ENCODE data around the gene LTK. TPM values are rescaled to one million over a fixed set of nuclear protein-coding genes. Genes with fewer than 3 reads are reported as not detected.
"Not testable (repeated sequence)": the region's sequence is repeated elsewhere in the genome, so short reads cannot be mapped to it uniquely, and the experiment has no call there.

LTK gene
- total RNA-seq, 1 experiment from 2014 or later, result 0.07 TPM

DNA sequence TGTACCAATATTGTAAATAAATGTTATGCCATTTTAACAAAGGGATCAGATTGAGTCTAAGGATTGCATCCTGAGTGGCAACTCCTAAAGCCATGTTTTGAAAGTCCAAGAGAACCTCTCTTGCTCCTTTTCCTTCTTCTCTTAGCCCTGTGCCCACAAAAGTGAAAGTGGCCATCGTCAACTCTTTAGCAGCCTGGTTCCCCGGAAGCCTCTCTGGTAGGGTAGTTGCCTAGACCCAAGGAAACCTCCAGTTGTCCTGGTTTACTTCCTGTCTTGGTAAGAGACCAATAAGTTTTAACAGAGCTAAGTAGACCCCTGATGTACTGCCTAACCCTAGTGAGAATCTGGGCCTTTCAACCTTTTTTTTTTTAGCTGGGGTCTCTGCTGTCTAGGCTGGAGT, 30.1 kb downstream of the LTK start:
- Histone ChIP-seq H3K4me3 (ENCODE audit: insufficient read depth, low read depth, low read length) (no peak overlapping the region), H3K27me3 (ENCODE audit: control insufficient read depth, insufficient read depth, low read length) (no peaks in the 10 kb centered on the region), H3K36me3 (replicated peaks; ENCODE audit: control insufficient read depth, insufficient read depth, low read length) (peaks cover 15% of the 10 kb centered on the region)
- DNase-seq, result no peak

DNA sequence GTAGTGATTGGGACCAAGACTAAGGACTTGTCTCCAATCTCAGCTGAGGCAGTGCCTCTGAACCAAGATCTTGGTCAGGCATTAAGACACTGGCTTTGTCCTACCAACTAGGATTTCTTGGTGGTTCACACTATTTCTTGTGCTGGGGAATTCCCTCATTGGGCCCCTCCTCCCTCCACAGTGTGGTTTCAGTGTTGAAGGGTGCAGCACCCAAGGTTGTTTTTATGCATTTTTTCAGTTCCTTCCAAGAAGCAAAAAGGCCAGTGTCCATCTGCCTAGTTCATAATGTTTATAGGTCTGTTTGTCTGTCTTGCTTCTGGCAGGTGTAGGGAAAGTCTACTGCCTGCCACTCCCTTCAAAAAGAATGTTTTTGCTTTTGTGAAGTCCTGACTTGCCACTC, 30.5 kb downstream of the LTK start:
- H3K36me3 ChIP-seq (replicated peaks; ENCODE audit: control insufficient read depth, insufficient read depth, low read length), result peaks cover 17% of the 10 kb centered on the region
- no peak overlapping the region for H3K4me3 ChIP-seq (ENCODE audit: insufficient read depth, low read depth, low read length)
- no peak for DNase-seq
- no peaks in the 10 kb centered on the region for H3K27me3 ChIP-seq (ENCODE audit: control insufficient read depth, insufficient read depth, low read length)

DNA sequence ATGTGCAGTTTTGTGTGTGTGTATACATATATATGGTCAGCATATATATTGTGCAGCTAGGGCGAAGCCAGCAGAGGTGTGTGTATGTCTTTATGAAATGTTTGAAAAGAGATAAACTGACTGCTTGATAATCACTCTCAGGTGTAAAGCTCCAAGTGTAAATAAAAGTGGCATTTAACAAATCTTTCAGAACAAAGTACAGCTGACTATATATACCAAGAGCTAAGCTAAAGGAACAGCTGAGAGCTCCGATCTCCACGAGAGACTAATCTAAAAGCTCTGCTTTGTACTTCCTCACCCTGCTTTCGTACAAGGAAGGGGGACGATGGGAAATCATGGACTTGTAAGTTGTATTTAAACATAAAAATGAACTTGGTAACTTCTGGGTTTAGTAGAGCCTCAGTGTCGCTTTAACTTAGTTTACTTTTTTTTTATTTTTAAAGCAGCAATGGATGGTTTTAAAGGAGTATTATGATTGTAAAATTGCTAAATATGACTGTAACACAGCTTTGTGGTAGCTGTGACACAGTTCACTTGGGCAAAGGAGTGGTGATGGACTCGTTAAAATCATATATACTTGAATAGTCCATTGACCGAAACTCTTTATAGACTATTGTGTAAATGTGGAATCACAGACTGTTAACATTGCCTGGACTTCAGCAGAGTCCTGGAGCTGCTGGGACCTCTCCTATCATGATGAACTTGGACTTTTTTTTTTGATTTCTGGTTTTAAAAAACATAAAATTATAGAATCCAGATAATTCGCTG, 31.3 kb downstream of the LTK start:
- H3K27me3 ChIP-seq (ENCODE audit: control insufficient read depth, insufficient read depth, low read length), result no peaks in the 10 kb centered on the region
- peaks cover 20% of the 10 kb centered on the region for H3K36me3 ChIP-seq (replicated peaks; ENCODE audit: control insufficient read depth, insufficient read depth, low read length)
- no peak for DNase-seq
- H3K4me3 ChIP-seq (ENCODE audit: insufficient read depth, low read depth, low read length), result no peak overlapping the region

DNA sequence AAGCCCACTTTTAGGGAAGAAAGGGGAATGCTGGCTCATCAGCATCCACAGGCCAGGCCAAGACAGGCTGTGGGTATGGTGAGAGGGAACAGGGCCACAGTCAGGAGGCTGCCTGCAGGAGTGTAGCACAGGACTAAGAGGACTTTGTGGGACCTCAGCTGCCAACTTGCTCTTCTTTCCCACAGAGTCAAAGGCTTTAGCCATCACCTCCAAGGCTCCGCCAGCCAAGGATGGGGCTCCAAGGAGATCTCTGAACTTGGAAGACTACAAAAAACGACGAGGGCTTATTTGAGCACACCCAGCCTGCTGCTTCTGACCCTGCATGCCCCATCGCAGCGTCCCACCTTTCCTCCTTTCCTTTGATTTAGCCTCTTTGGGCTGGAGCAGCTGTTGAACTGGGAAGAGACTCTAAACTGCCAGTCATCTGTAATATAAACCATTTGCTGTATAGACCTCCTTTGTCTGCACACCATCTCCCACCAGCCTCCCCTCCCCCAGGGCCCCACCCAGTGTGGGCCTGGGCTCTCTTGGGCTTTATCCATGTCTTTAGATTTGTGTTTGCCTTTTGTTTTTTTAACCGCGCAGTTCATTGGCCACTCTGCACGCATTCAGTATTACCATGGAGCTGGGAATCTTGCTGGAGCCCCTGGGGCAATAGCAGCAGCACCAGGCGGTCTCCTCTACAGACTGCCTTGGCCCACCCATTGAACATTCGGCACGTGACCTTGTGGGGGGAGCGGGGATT, 33.1 kb downstream of the LTK start:
- Histone ChIP-seq H3K36me3 (replicated peaks; ENCODE audit: control insufficient read depth, insufficient read depth, low read length) (peaks cover 34% of the 10 kb centered on the region), H3K4me3 (ENCODE audit: insufficient read depth, low read depth, low read length) (no peak overlapping the region), H3K27me3 (ENCODE audit: control insufficient read depth, insufficient read depth, low read length) (no peaks in the 10 kb centered on the region)
- no peak for DNase-seq

DNA sequence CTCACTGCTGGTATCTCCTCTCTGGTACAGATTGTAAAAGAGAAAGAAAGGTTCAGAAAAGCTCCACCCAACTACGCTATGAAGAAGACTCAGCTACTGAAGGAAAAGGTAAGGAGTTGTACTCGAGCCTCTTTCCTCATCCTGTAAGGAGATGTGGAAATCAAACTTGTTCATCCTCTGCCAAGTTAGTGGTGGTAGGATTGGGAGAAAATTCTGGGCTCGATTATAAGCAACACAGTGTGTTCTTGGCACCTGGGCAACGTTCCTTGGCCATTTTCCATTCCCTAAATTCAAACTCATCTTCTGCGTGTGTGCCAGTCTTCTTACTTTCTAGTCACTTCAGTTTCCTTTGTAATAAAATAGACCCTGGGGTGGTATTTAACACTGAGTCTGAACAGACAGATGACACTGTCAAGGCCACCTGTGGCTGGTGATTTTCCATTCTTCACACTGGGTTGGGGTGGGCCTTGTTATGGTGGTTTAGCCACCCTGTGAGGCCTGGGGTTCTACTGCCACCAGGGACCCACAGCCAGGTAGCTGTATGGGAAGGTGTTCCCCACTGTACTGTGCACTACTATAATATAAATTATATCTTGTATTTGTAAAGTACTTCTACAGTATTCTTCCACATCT, 37.1 kb downstream of the LTK start:
- no peak for DNase-seq
- no peak overlapping the region for H3K4me3 ChIP-seq (ENCODE audit: insufficient read depth, low read depth, low read length)
- H3K27me3 ChIP-seq (ENCODE audit: control insufficient read depth, insufficient read depth, low read length), result no peaks in the 10 kb centered on the region
- peaks cover 51% of the 10 kb centered on the region for H3K36me3 ChIP-seq (replicated peaks; ENCODE audit: control insufficient read depth, insufficient read depth, low read length)

DNA sequence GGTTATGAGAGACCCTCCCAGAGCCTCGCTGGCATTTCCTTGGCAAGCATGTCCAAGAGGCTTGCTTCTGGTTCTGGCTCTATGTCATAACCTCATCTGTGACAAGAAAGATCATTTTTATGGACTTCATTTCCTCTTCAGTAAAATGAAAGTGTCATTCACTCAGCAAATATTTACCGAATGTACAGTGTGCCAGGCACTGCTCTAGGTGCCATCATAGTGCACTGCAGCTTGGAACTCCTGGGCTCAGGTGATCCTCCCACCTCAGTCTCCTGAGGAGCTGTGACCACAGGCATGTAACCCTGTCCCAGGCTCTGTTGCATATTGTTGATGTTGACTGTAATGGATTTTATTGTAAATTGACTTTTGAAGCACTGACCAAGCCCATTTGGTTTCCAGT, 38.7 kb downstream of the LTK start:
- H3K36me3 ChIP-seq (replicated peaks; ENCODE audit: control insufficient read depth, insufficient read depth, low read length), result peaks cover 54% of the 10 kb centered on the region

DNA sequence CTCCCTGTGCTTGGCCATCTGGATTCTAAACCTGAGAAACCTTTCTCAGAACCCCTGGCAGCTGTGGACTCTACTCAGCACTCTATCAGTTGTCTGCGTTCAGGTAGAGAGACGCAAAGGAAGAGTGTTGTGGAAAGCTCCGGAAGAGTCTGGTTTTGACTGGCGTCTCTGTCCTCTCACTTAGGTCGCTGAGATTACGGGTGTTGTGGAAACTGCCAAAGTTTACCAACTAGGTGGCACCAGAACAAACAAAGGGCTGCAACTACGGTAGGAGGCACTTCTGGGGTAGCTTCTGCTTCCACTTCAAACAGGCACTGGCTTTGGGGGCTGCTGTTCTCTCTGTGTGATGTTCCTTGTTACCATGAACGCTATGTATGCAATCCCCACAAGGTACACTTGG, 39.2 kb downstream of the LTK start:
- Histone ChIP-seq H3K27me3 (ENCODE audit: control insufficient read depth, insufficient read depth, low read length) (no peaks in the 10 kb centered on the region), H3K36me3 (replicated peaks; ENCODE audit: control insufficient read depth, insufficient read depth, low read length) (peaks cover 51% of the 10 kb centered on the region), H3K4me3 (ENCODE audit: insufficient read depth, low read depth, low read length) (no peak overlapping the region)
- no peak for DNase-seq

More for the DNA sequence above, 38.7 kb downstream of the LTK start:
- DNase-seq, result no peak
- Histone ChIP-seq H3K4me3 (ENCODE audit: insufficient read depth, low read depth, low read length) (no peak overlapping the region), H3K27me3 (ENCODE audit: control insufficient read depth, insufficient read depth, low read length) (no peaks in the 10 kb centered on the region)

DNA sequence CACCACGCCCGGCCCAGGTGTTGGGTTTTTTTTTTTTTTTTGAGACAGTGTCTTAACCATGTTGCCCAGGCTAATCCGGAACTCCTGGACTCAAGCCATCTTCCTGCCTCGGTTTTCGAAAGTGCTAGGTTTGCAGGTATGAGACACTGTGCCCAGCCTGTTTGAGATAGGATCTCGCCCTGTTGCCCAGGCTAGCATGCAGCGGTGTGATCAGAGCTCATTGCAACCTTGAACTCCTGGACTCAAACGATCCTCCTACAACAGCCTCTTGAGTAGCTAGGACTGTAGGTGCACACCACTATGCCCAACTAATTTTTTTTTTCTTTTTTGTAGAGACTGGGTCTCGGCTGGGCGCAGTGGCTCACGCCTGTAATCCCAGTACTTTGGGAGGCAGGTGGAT, 40.2 kb downstream of the LTK start:
- DNase-seq, result no peak
- Histone ChIP-seq H3K36me3 (replicated peaks; ENCODE audit: control insufficient read depth, insufficient read depth, low read length) (peaks cover 45% of the 10 kb centered on the region), H3K4me3 (ENCODE audit: insufficient read depth, low read depth, low read length) (no peak overlapping the region), H3K27me3 (ENCODE audit: control insufficient read depth, insufficient read depth, low read length) (no peaks in the 10 kb centered on the region)

DNA sequence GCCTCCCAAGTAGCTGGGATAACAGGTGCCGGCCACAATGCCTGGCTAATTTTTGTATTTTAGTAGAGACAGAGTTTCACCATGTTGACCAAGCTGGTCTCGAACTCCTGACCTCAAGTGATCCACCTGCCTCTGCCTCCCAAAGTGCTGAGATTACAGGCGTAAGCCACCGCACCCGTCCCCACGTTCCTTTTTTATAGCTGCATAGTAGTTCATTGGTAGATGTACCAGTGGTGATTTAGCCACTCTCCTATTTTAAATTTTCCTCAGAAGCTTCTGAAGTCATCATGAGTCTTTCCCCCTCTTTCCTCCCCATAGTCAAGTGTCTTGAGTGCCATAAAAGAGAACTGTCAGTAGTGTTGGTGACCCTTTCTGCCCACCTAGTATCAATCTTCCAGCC, 44.0 kb downstream of the LTK start:
- H3K36me3 ChIP-seq (replicated peaks; ENCODE audit: control insufficient read depth, insufficient read depth, low read length), result peaks cover 27% of the 10 kb centered on the region
- H3K4me3 ChIP-seq (ENCODE audit: insufficient read depth, low read depth, low read length); DNase-seq; H3K27me3 ChIP-seq (ENCODE audit: control insufficient read depth, insufficient read depth, low read length): not testable (repeated sequence)

DNA sequence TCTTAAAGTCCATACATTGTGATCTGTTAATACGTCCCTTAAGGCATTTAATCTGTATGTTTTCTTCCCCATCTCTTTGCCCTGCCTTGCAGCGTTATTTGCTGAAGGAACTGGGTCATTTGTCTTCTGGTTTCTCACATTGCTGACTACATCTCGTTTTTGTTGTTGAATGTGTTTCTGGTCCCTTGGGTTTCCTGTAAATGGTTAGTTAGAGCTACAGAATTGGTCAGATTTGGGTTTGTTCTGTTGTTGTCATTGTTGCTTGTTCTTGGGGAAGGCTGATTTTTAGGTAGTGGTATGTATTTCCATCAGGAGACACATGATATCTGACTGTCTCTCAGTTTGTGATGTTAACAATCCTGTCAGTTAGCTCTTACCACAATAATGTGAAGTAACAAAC, 46.9 kb downstream of the LTK start:
- Histone ChIP-seq H3K4me3 (ENCODE audit: insufficient read depth, low read depth, low read length) (no peak overlapping the region), H3K27me3 (ENCODE audit: control insufficient read depth, insufficient read depth, low read length) (no peaks in the 10 kb centered on the region), H3K36me3 (replicated peaks; ENCODE audit: control insufficient read depth, insufficient read depth, low read length) (peaks cover 20% of the 10 kb centered on the region)
- no peak for DNase-seq

DNA sequence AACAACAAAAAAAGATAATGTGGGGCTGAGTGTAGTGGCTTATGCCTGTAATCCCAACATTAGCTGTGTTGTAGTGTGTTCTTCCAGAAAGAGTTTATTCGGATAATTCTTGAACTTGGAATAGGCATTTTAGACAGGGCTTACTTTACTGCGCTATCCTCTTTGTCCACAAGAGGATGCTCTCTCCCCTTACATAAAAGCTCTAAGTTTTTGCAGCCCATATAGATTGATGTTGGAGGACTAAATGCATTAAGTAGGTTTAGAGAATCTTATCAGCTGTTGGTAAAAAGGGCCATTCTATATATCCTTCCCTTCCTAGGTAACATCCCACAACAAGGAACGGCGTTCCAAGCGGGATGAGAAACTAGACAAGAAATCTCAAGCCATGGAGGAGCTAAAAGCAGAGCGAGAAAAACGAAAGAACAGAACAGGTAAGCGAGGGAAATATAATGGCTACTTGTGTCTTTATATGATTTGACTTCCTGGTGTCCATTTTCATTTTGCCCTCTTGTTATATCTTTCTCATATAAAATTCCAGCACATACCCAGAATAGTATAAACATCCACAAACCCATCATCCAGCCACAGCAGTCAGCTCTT, 47.7 kb downstream of the LTK start:
- peaks cover 14% of the 10 kb centered on the region for H3K36me3 ChIP-seq (replicated peaks; ENCODE audit: control insufficient read depth, insufficient read depth, low read length)
- H3K4me3 ChIP-seq (ENCODE audit: insufficient read depth, low read depth, low read length), result no peak overlapping the region
- peak; percentile 69 for DNase-seq
- no peaks in the 10 kb centered on the region for H3K27me3 ChIP-seq (ENCODE audit: control insufficient read depth, insufficient read depth, low read length)

DNA sequence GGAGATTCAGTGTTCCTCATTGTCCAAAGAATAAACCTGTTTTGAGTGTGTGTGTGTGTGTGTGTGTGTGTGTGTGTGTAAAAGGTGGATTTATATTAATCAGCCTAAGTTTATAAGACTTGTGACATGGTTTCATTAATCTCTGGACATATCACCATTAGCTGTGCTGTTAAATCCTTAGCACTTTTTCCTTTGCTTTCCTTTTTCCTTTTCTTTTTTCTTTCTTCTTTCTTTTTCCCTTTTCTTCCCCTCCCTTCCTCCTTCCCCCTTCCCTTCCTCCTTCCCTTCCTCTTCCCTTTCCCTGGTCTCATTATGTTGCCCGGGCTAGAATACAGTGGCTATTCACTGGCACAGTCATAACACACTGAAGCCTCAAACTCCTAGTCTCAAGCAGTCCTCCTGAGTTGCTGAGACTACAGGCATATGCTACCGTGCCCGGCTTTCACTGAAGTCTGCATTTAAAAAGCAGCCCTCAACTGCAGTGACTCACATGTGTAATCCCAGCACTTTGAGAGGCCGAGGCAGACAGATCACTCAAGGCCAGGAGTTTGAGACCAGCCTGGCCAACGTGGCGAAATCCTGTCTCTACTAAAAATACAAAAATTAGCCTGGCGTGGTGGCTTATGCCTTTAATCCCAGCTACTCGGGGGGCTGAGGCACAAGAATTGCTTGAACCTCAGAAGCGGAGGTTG, 48.6 kb downstream of the LTK start:
- H3K4me3 ChIP-seq (ENCODE audit: insufficient read depth, low read depth, low read length), result no peak overlapping the region
- DNase-seq, result no peak
- no peaks in the 10 kb centered on the region for H3K27me3 ChIP-seq (ENCODE audit: control insufficient read depth, insufficient read depth, low read length)
- peaks cover 10% of the 10 kb centered on the region for H3K36me3 ChIP-seq (replicated peaks; ENCODE audit: control insufficient read depth, insufficient read depth, low read length)

DNA sequence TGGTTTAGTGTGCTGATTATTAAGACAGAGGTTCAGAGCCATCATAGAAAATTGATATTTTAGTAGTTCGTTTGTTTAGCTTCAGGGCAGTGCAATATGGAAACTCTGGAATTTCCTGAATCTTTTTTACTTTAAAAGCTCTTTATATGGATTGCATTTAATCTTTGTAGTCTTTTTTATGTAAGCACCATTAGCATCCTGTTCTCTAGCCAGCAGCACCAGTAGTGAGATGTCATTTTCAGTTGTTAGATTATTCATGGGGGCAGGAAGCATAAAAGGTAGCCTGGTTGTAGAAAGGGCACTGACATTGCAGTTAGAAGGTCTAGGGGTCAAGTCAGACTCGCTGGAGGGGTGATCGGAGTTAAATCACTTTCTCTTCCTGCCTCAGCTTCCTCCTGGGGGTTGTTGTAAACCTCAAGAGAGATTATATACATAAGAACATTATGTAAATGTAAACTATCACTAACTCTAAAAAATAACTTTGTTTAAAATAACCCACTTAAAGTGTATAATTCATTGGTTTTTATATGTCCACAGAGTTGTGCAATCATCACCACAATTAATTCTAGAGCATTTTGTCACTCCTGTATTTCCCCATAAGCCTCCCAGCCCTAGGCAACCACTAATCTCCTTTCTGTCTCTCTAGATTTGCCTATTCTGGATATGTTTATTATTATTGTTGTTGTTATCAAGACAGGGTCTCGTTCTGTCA, 51.4 kb downstream of the LTK start:
- H3K4me3 ChIP-seq (ENCODE audit: insufficient read depth, low read depth, low read length), result no peak overlapping the region
- no peak for DNase-seq
- H3K36me3 ChIP-seq (replicated peaks; ENCODE audit: control insufficient read depth, insufficient read depth, low read length), result peaks cover 18% of the 10 kb centered on the region
- H3K27me3 ChIP-seq (ENCODE audit: control insufficient read depth, insufficient read depth, low read length), result no peaks in the 10 kb centered on the region
